ENCODE measurements around the gene SIRPA. TPM values are rescaled to one million over a fixed set of nuclear protein-coding genes. Genes with fewer than 3 reads are reported as not detected.
"Not testable (repeated sequence)": the region's sequence is repeated elsewhere in the genome, so short reads cannot be mapped to it uniquely, and the experiment has no call there.

The SIRPA gene
- total RNA-seq, 1 donor = 12.2 TPM

DNA sequence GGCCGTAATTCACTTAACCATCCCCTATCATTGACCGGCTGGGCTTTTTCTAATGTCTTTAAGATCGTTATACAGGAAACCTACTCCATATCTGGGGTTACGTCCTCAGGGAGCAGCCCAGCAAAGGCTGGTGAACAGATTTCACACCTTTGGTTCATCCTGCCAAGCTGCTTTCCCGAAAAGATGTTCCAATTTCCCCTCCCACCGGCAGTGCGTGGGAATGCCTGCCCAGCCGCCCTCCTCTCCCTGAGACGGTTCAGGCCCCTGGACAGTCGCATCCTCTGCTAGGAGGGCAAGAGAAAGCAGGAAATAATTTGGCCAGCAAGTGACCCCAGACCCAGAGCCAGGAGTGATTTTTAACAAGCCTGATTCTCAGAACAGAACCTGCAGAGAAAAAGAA is 16.3 kb downstream of the SIRPA start:
- H3K4me3 ChIP-seq (ENCODE audit: low read depth, low read length) = no peak overlapping the region
- TF ChIP-seq, protein P1, sequence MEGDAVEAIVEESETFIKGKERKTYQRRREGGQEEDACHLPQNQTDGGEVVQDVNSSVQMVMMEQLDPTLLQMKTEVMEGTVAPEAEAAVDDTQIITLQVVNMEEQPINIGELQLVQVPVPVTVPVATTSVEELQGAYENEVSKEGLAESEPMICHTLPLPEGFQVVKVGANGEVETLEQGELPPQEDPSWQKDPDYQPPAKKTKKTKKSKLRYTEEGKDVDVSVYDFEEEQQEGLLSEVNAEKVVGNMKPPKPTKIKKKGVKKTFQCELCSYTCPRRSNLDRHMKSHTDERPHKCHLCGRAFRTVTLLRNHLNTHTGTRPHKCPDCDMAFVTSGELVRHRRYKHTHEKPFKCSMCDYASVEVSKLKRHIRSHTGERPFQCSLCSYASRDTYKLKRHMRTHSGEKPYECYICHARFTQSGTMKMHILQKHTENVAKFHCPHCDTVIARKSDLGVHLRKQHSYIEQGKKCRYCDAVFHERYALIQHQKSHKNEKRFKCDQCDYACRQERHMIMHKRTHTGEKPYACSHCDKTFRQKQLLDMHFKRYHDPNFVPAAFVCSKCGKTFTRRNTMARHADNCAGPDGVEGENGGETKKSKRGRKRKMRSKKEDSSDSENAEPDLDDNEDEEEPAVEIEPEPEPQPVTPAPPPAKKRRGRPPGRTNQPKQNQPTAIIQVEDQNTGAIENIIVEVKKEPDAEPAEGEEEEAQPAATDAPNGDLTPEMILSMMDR (IDR thresholded peaks at IDR 0.05; ENCODE audit: insufficient read depth, low read length) = no peak
- no peak for DNase-seq (ENCODE audit: low read depth)

DNA sequence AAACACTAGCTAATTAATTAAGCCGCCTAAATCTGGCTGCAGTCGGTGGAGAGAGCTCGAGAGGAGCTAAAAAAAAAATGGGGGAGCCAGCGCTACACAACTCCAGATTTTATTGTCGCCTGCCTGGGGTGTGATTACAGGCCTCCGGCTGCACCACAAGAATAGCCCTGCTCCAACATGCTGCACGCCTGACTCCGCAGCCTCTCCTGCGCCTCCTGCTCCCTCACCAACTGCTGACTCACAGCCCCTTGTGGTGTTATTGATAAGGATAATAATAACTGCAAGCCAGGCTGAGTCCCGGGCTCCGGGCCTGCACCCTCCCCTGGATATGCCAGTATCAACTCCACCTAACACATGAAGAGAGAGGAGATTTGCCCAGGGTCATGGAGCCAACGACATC is 16.8 kb downstream of the SIRPA start:
- H3K4me3 ChIP-seq (ENCODE audit: low read depth, low read length) = no peak overlapping the region
- no peak for DNase-seq (ENCODE audit: low read depth)
- TF ChIP-seq, protein P1 (IDR thresholded peaks at IDR 0.05; ENCODE audit: insufficient read depth, low read length) = no peak

DNA sequence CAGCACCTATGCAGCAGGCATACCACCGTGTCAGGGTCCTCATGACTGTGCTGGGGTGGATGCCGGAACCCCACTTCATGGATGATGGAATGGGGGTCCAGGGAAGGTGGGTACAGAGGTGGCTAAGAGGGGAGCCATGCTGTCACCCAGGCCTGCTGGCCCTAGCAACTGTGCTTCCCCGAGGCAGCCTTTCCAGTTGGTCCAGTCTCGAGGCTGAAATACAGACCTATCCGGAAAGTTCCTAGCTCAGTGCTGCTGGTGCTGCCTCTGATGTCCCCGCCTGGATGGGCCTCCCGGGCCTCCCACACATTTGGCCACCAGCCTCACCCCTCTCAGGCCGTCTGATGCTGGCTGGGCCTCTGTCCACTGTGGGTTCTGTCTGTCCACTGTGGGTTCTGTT is 17.4 kb downstream of the SIRPA start:
- H3K4me3 ChIP-seq (ENCODE audit: low read depth, low read length) = no peak overlapping the region
- DNase-seq (ENCODE audit: low read depth) = no peak
- TF ChIP-seq, protein P1 (IDR thresholded peaks at IDR 0.05; ENCODE audit: insufficient read depth, low read length) = no peak

DNA sequence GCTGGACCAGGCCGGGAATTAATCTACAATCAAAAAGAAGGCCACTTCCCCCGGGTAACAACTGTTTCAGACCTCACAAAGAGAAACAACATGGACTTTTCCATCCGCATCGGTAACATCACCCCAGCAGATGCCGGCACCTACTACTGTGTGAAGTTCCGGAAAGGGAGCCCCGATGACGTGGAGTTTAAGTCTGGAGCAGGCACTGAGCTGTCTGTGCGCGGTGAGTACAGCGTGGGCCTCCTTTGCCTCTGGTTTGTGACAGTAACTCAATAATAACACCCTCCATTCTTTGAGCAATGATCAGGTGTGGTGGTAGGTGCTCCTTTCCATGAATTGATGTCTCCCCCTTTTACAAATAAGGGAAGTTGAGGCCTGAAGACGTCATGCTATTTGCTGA is 20.0 kb downstream of the SIRPA start:
- not testable (repeated sequence) for DNase-seq (ENCODE audit: low read depth)

DNA sequence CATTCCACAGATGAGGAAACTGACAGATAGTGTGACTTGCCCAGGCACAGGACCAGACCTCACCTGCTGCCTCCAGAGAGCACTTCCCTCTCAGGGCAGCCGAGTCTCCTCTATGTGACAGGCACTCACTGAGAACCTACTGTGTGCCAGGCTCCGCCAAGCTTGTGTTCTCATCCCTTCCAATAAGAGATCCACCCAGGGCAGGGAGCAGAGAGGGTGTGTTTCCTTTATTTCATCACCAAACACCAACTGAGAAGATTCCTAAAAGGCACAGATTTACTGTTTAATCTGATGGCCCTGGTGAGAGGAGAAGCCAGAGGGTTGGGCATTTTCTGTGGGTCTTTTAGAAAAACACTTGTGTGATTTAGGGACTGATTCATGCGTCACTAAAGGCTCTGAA is 20.5 kb downstream of the SIRPA start:
- TF ChIP-seq, protein P1 (IDR thresholded peaks at IDR 0.05; ENCODE audit: insufficient read depth, low read length) = no peak
- no peak overlapping the region for H3K4me3 ChIP-seq (ENCODE audit: low read depth, low read length)
- no peak for DNase-seq (ENCODE audit: low read depth)

More for the DNA sequence above, 20.0 kb downstream of the SIRPA start:
- H3K4me3 ChIP-seq (ENCODE audit: low read depth, low read length) = not testable (repeated sequence)

DNA sequence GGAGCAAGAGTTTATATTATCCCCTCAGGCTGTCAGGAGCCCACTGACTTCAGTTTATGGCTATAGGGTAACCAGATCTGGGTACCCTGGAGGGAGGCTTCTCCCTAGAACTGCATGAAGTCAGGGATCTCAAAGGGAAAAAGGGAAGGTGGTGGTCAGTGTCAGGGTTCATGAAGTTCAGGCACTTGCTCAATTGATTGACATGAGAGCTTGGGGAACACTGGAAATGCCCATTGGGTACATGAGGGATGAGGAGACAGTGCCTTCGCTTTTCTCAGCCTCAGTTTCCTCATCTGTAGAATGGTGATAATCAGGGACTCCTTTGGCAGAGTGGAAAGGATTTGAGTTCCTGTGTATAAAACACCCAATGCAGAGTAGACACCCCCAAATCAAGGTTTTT is 22.6 kb downstream of the SIRPA start:
- TF ChIP-seq, protein P1 (IDR thresholded peaks at IDR 0.05; ENCODE audit: insufficient read depth, low read length) = no peak
- no peak for DNase-seq (ENCODE audit: low read depth)

DNA sequence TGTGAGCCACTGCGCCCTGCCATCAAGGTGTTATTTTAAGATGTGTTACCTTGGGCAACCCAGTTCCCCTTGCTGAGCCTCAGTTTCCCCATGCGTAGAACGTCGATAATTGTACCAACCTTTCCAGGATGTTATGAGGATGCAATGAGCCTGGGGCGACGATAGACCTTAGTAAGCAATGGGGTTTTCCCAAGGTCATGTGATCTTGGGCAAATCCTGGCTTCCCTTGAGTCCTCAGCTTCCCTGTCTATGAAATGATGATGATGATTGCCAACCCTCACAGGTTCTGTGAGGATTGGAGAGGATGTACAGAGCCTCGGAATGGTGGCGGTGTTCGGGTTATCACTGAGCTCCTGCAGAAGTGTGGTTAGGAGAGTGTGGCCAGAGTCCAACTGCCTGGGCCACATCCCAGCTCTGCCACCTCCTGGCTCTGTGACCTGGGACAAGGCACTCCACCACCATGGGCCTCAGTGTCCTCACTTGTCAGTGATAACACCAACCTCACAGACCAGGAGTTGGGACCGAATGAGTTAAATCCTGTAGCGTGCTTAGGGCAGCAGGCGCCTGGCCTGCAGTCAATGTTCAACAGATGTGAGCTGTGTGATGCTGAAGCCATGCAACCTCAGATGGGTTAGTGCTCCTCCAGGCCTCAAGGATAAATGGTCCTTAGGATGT is 23.4 kb downstream of the SIRPA start:
- no peak overlapping the region for H3K4me3 ChIP-seq (ENCODE audit: low read depth, low read length)
- no peak for DNase-seq (ENCODE audit: low read depth)
- TF ChIP-seq, protein P1 (IDR thresholded peaks at IDR 0.05; ENCODE audit: insufficient read depth, low read length) = no peak

More for the DNA sequence above, 22.6 kb downstream of the SIRPA start:
- no peak overlapping the region for H3K4me3 ChIP-seq (ENCODE audit: low read depth, low read length)

All from fibroblast of the aortic adventitia (primary cell).